Colonic mucosa (tissue), 4 donors: ENCODE data around the gene MADD. TPM values are rescaled to one million over a fixed set of nuclear protein-coding genes. Genes with fewer than 3 reads are reported as not detected.

Experiments used
- DNase-seq: peaks from one replicate; pipeline ENCODE4 v3.0.0-alpha.2; 2020
- H3K27ac ChIP-seq: fragments of 200-600 bp; one replicate; pipeline ENCODE4 v1.8.0; 2021
- H3K27me3 ChIP-seq: fragments of 200-600 bp; one replicate; pipeline ENCODE4 v1.8.0; 2021
- H3K36me3 ChIP-seq: fragments of 200-600 bp; one replicate; pipeline ENCODE4 v1.8.0; 2021
- H3K4me1 ChIP-seq: fragments of 200-600 bp; one replicate; pipeline ENCODE4 v1.8.0; 2021; ENCODE audit warnings: mild to moderate bottlenecking
- H3K4me3 ChIP-seq: fragments of 200-600 bp; one replicate; pipeline ENCODE4 v1.8.0; 2021
- H3K9ac ChIP-seq, 2 donors: one replicate each; pipeline ENCODE4 v1.7.0; 2013; ENCODE audit warnings: control low read depth in 2 of 2, low read depth in 2 of 2, low read length in 2 of 2
- H3K9me3 ChIP-seq: fragments of 200-600 bp; one replicate; pipeline ENCODE4 v1.8.0; 2021
- CTCF ChIP-seq: fragments of 200-600 bp; IDR thresholded peaks from one replicate; pipeline ENCODE4 v1.8.0; 2022; ENCODE audit warnings: antibody characterized with exemption, mild to moderate bottlenecking
- intact Hi-C: fragments of 100-400 bp; cut with DNase I; formaldehyde crosslinking; loops from one replicate; pipeline ENCODE4 v1.14.1; 2022
- total RNA-seq, 2 donors: library from RNA; stranded (reverse); fragmentation: NEBNext Ultra II Directional in 1 of 2; extraction: Animal tissue kit (Norgen Biotek cat#: 25700) in 1 of 2; gene quantifications; one replicate each; pipeline ENCODE4 v1.2.1, GENCODE V29; 2021
- donor health status: healthy.
- donor health status: DM: no; HTN: no; CAD: no.
- donor health status: DM: no; HTN: no; CAD: no.

Gene MADD
- total RNA-seq, 2 donors from 2014 or later = 35.5 to 45.9 TPM

GRCh38 chr11:47282462-47282861 lies 12.5 kb downstream of the MADD start:
- DNase-seq = no peak
- Histone ChIP-seq H3K36me3 (peaks cover 22% of the 10 kb centered on the region), H3K27me3 (no peaks in the 10 kb centered on the region), H3K4me1 (no peaks in the 10 kb centered on the region), H3K9me3 (no peaks in the 10 kb centered on the region), H3K27ac (no peak overlapping the region), H3K4me3 (no peak overlapping the region), H3K9ac (no peak overlapping the region)
- no peak for TF ChIP-seq CTCF
- intact Hi-C loops = no loop called here

- Histone ChIP-seq H3K9me3 (no peaks in the 10 kb centered on the region), H3K9ac (no peak overlapping the region), H3K4me1 (no peaks in the 10 kb centered on the region), H3K36me3 (peaks cover 22% of the 10 kb centered on the region), H3K27ac (no peak overlapping the region), H3K4me3 (no peak overlapping the region), H3K27me3 (no peaks in the 10 kb centered on the region)
- intact Hi-C loops = no loop called here
- DNase-seq = no peak
- no peak for TF ChIP-seq CTCF
Measured at GRCh38 chr11:47284151-47284550, 14.2 kb downstream of the MADD start.

- Histone ChIP-seq H3K4me3 (no peak overlapping the region), H3K9me3 (no peaks in the 10 kb centered on the region), H3K4me1 (no peaks in the 10 kb centered on the region), H3K27ac (no peak overlapping the region), H3K27me3 (no peaks in the 10 kb centered on the region), H3K9ac (no peak overlapping the region), H3K36me3 (peaks cover 19% of the 10 kb centered on the region)
- intact Hi-C loops = no loop called here
- TF ChIP-seq CTCF = no peak
- DNase-seq = no peak
Measured at GRCh38 chr11:47285969-47286770, 16.2 kb downstream of the MADD start.

DNA sequence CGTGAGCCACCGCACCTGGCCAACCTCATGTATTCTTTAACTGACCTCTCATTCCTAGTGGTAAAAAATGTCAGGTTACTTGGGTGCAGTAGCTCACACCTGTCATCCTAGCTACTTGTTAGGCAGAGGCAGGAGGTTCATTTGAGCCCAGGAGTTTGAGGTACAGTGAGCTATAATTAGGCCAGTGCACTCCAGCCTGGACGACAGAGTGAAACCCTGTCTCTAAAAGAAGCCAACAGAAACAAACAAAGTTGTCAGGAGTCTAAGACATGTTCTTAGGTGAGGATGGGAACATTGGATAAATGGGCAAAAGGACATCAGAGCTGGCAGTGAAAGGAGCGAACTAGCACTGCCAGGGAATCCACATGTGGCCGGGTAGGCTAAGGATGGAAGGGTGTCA lies 18.1 kb downstream of the MADD start:
- Histone ChIP-seq H3K9me3 (no peaks in the 10 kb centered on the region), H3K4me3 (no peak overlapping the region), H3K4me1 (no peaks in the 10 kb centered on the region), H3K36me3 (peaks cover 10% of the 10 kb centered on the region), H3K9ac (no peak overlapping the region), H3K27me3 (no peaks in the 10 kb centered on the region), H3K27ac (no peak overlapping the region)
- no peak for DNase-seq
- no peak for TF ChIP-seq CTCF
- intact Hi-C loops = no loop called here

GRCh38 chr11:47289856-47290255 lies 19.9 kb downstream of the MADD start:
- DNase-seq = no peak
- Histone ChIP-seq H3K4me1 (no peaks in the 10 kb centered on the region), H3K36me3 (peaks cover 24% of the 10 kb centered on the region), H3K4me3 (no peak overlapping the region), H3K9me3 (no peaks in the 10 kb centered on the region), H3K27me3 (no peaks in the 10 kb centered on the region), H3K27ac (no peak overlapping the region), H3K9ac (no peak overlapping the region)
- intact Hi-C loops = no loop called here
- TF ChIP-seq CTCF = no peak
